GM20000 (cell line): ENCODE data around the gene BCL2L12.
"Not testable (repeated sequence)": the region's sequence is repeated elsewhere in the genome, so short reads cannot be mapped to it uniquely, and the experiment has no call there.

Experiments
- DNase-seq: peaks from one replicate; pipeline ENCODE4 v3.0.0; 2012; ENCODE audit warnings: low spot score
- TF ChIP-seq, protein P1 (sequence below): IDR thresholded peaks from 2 replicates; pipeline ENCODE4 v1.5.1; 2012; ENCODE audit warnings: mild to moderate bottlenecking, control low read depth; ENCODE audit errors: extremely low read depth, missing control alignments

The BCL2L12 gene

GRCh38 chr19:49712397-49712859 is 46.7 kb downstream of the BCL2L12 start:
- no peak for DNase-seq
- TF ChIP-seq, protein P1, sequence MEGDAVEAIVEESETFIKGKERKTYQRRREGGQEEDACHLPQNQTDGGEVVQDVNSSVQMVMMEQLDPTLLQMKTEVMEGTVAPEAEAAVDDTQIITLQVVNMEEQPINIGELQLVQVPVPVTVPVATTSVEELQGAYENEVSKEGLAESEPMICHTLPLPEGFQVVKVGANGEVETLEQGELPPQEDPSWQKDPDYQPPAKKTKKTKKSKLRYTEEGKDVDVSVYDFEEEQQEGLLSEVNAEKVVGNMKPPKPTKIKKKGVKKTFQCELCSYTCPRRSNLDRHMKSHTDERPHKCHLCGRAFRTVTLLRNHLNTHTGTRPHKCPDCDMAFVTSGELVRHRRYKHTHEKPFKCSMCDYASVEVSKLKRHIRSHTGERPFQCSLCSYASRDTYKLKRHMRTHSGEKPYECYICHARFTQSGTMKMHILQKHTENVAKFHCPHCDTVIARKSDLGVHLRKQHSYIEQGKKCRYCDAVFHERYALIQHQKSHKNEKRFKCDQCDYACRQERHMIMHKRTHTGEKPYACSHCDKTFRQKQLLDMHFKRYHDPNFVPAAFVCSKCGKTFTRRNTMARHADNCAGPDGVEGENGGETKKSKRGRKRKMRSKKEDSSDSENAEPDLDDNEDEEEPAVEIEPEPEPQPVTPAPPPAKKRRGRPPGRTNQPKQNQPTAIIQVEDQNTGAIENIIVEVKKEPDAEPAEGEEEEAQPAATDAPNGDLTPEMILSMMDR, result no peak

- TF ChIP-seq, protein P1, result no peak
- no peak for DNase-seq
These were observed 47.6 kb downstream of the BCL2L12 start for GRCh38 chr19:49713236-49713845.

- TF ChIP-seq, protein P1, result no peak
- no peak for DNase-seq
These were observed 50.4 kb downstream of the BCL2L12 start for GRCh38 chr19:49716154-49716553.

DNA sequence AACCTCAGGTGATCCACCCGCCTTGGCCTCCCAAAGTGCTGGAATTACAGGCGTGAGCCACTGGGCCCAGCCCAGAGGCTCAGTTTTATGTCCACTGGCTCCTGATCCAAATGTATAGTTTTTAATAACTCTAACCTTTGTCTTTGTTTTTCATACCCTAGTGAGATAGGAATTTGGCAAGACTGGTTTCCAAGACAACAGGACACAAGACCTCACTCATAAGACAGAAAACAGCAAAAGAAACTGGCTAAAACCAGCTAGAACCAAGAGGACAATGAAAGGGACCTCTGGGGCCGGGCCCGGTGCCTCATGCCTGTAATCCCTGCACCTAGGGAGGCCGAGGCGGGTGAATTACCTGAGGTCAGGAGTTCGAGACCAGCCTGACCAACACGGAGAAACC is 52.8 kb downstream of the BCL2L12 start:
- TF ChIP-seq, protein P1, result no peak
- no peak for DNase-seq

DNA sequence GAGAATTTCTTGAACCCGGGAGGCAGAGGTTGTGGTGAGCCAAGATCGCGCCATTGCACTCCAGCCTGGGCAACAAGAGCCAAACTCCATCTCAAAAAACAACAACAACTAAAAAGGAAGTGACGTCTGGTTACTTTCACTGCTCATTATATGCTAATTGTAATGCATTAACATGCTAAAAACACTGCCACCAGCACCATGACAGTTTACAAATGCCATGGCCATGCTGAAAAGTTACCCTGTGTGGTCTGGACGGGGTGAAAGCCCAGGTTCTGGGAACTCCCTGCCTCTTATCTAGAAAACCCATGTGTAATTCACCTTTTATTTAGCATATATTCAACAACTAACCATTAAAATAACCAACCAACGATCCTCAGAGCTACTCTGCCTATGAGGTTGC is 53.3 kb downstream of the BCL2L12 start:
- TF ChIP-seq, protein P1, result no peak
- no peak for DNase-seq

DNA sequence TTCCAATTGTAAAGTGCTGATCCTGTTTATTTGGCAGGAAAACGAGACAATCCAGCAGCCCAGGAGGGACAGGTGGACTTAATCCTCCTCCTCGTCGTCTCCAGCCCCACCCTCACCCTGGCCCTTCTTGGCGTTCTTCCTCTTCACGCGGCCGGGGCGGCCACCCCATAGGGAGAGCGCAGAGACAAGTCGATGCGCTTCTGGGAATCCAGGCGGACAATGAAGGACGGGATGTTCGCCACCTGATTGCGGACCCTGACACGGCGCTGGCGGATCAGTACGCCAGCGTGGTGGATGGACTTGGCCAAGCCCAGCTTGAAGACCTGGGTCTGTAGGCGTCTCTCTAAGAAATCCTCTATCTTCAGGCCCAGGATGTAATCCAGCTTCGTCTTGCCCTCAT is 53.7 kb downstream of the BCL2L12 start:
- not testable (repeated sequence) for DNase-seq
